Effector memory CD4-positive, alpha-beta T cell (primary cell): ENCODE measurements around the gene SH3BP2.

Source experiments
- DNase-seq, 3 donors: peaks; one replicate each; pipeline ENCODE4 v3.0.0-alpha.2; 2020
- H3K27ac ChIP-seq: 2 replicates; pipeline ENCODE4 v1.7.0; 2013; ENCODE audit warnings: mild to moderate bottlenecking, low read length, moderate library complexity; ENCODE audit not compliant: insufficient read depth, poor library complexity, severe bottlenecking
- H3K27me3 ChIP-seq: replicated peaks from 2 replicates; pipeline ENCODE4 v1.7.0; 2013; ENCODE audit warnings: mild to moderate bottlenecking, low read length; ENCODE audit not compliant: insufficient read depth, control insufficient read depth, poor library complexity, severe bottlenecking
- H3K36me3 ChIP-seq: 2 replicates; pipeline ENCODE4 v1.7.0; 2013; ENCODE audit warnings: mild to moderate bottlenecking, low read length, moderate library complexity; ENCODE audit not compliant: control insufficient read depth, insufficient read depth
- H3K4me1 ChIP-seq: 2 replicates; pipeline ENCODE4 v1.7.0; 2013; ENCODE audit warnings: low read length, mild to moderate bottlenecking; ENCODE audit not compliant: control insufficient read depth, insufficient read depth, poor library complexity, severe bottlenecking
- H3K4me3 ChIP-seq: 2 replicates; pipeline ENCODE4 v1.7.0; 2013; ENCODE audit warnings: low read length, low read depth, mild to moderate bottlenecking; ENCODE audit not compliant: insufficient read depth, poor library complexity, severe bottlenecking
- H3K9me3 ChIP-seq: 2 replicates; pipeline ENCODE4 v1.7.0; 2013; ENCODE audit warnings: mild to moderate bottlenecking, low read length, moderate library complexity; ENCODE audit not compliant: control insufficient read depth

SH3BP2 gene

DNA sequence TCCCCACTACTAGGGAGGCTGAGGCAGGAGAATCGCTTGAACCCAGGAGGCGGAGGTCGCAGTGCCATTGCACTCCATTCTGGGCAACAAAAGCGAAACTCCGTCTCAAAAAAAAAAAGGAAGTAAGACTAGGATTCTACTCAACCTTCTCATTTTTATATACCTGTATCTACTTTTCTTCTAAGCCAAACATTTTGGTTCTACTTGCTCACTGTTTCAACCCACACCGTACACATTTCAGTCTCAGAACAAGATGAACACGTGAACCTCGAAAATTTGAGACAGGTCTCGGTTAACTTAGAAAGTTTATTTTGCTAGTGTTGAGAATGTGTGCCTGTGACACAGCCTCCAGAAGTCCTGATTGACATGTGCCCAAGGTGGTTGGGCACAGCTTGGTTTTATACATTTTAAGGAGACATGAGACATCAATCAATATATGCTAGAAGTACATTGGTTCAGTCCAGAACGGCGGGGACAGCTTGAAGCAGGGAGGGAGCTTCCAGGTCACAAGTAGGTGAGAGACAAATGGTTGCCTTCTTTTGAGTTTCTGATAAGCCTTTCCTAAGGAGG is 54.5 kb downstream of the SH3BP2 start:
- Histone ChIP-seq H3K9me3 (no peaks in the 10 kb centered on the region), H3K27ac (no peak overlapping the region), H3K4me3 (no peak overlapping the region), H3K27me3 (no peaks in the 10 kb centered on the region), H3K36me3 (no peaks in the 10 kb centered on the region), H3K4me1 (peaks cover 24% of the 10 kb centered on the region)
- no peak for DNase-seq

DNA sequence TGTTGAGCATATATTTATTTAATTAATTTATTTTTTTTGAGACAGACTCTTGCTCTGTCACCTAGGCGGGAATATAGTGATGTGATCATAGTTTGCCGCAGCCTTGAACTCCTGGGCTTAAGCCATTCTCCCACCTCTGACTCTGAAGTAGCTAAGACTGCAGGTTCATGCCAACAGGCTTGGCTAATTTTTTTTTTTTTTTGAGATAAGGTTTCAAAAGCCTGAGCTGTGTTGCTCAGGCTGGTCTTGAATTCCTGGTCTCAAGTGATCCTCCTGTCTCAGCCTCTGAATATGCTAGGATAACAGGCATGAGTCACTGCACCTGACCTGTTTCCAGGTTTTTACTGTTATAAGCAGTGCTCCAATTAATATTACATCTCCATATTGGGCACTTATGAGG is 55.6 kb downstream of the SH3BP2 start:
- H3K27ac ChIP-seq, result no peak overlapping the region
- H3K4me1 ChIP-seq, result peaks cover 27% of the 10 kb centered on the region
- no peak overlapping the region for H3K4me3 ChIP-seq
- no peak for DNase-seq
- no peaks in the 10 kb centered on the region for H3K27me3 ChIP-seq
- H3K36me3 ChIP-seq, result no peaks in the 10 kb centered on the region
- H3K9me3 ChIP-seq, result no peaks in the 10 kb centered on the region

DNA sequence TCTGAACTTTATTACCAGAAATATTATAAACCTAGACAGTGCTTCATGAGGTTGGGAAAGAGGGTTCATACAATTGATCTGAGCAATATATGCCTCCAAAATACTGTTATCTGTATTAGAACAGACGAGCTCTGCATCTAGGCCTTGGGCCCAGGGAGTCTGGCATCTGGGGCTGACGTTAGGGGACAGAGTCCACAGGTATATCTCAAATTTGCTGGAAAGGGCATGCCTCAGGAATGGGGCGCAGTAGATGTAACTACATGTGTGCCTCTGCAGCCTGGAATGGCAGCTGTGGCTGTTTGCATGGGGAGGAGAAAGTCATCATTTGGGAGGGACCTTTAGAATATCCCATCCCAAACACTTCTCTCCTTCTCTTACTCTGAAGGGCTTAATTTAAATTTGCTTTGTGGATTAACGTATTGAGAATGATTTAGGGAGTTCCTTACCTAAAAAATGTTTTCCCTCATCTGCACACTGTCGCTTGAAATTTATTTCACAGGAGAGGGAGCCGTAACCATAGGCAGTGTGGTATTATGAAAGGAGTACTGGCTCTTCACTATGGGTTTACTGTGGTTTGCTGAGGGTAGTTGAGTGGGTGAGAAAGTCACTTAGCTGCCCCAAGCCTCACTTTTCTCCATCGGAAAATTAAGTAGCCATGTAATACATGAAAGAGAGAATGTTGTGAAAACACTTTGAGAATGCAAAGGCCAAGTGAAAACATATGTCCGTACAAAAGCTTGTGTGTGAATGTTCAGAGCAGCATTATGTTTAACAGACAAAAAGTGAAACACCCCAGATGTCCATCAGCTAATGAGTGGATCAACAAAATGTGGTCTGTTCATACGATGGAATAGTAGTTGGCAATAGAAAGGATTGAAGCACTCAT is 56.6 kb downstream of the SH3BP2 start:
- no peaks in the 10 kb centered on the region for H3K9me3 ChIP-seq
- peaks cover 27% of the 10 kb centered on the region for H3K4me1 ChIP-seq
- no peak for DNase-seq
- H3K36me3 ChIP-seq, result peaks cover 3% of the 10 kb centered on the region
- H3K27me3 ChIP-seq, result no peaks in the 10 kb centered on the region
- H3K27ac ChIP-seq, result no peak overlapping the region
- no peak overlapping the region for H3K4me3 ChIP-seq

DNA sequence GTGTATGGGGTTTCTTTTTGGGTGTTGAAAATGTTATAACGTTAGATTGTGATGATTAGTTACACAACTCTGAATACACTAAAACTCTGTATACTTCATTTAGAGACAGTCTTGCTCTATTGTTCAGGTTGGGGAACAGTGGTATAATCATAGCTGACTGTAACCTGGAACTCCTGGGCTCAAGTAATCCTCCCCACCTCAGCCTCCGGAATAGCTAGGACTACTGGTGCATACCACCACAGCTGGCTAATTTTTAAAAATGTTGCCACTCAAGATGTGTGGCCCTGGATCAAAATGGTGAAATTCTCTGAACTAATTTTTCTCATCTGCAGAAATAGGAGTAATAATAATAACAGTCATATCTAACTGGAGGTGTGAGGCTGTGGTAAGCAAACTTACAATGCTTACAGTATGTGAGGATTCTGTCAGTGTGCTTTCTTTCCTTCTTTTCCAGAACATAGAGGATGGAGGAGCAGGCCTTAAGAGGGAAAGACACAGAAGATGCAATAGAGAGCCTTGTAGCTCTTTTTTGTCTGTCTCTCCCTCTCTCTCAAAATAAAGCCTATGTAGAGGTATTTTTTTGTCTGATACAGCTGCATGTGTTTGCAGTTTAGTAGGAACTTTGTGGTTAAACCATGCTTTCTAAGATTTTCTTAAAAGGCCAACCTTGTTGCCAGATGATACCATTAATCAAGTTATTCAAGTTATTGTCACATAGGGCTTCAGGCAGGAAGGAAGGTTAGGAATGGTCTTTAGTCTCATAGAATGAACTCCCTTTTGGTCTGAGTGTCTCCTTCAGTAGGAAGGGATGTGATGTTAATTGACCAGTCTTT is 58.3 kb downstream of the SH3BP2 start:
- no peak for DNase-seq
- H3K36me3 ChIP-seq, result peaks cover 7% of the 10 kb centered on the region
- H3K27ac ChIP-seq, result peak overlapping the region; percentile 32
- no peaks in the 10 kb centered on the region for H3K9me3 ChIP-seq
- H3K4me1 ChIP-seq, result peaks cover 21% of the 10 kb centered on the region
- H3K4me3 ChIP-seq, result no peak overlapping the region
- no peaks in the 10 kb centered on the region for H3K27me3 ChIP-seq

DNA sequence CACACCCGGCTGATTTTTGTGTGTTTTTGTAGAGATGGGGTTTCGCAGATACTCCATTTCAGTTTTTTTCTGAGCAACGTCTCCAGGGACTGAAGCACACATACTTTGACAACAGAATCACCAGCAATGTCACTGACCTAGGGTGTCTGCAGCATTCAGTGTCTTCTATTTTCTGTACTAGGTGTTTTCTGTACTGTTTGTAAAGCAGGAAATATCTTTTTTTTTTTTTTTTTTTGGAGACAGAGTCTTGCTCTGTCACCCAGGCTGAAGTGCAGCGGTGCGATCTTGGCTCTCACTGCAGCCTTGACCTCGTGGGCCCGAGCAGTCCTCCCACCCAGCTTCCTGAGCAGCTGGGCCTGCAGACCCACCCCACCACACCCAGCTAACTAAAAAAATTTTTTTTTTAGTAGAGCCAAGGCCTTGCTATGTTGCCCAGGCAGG is 59.6 kb downstream of the SH3BP2 start:
- peak overlapping the region; percentile 18 for H3K27ac ChIP-seq
- DNase-seq, result no peak
- peaks cover 7% of the 10 kb centered on the region for H3K36me3 ChIP-seq
- H3K4me3 ChIP-seq, result no peak overlapping the region
- peaks cover 24% of the 10 kb centered on the region for H3K4me1 ChIP-seq
- H3K27me3 ChIP-seq, result no peaks in the 10 kb centered on the region
- H3K9me3 ChIP-seq, result no peaks in the 10 kb centered on the region

DNA sequence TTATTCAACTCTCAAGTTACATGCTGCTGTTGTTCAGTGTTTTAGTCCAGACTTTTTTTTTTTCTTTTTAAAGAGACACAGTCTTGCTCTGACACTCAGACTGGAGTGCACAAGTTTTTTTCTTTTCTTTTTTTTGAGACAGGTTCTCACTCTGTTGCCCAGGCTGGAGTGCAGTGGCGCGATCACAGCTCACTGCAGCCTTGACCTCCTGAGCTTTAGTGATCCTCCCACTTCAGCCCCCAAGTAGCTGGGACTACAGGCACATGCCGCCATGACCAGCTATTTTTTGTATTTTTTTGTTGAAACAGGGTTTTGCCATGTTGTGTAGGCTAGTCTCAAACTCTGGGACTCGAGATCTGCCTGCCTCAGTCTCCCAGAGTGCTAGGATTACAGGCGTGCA is 62.7 kb downstream of the SH3BP2 start:
- Histone ChIP-seq H3K9me3 (no peaks in the 10 kb centered on the region), H3K36me3 (peaks cover 7% of the 10 kb centered on the region), H3K27ac (no peak overlapping the region), H3K4me1 (peaks cover 23% of the 10 kb centered on the region), H3K27me3 (no peaks in the 10 kb centered on the region), H3K4me3 (no peak overlapping the region)
- DNase-seq, result no peak

DNA sequence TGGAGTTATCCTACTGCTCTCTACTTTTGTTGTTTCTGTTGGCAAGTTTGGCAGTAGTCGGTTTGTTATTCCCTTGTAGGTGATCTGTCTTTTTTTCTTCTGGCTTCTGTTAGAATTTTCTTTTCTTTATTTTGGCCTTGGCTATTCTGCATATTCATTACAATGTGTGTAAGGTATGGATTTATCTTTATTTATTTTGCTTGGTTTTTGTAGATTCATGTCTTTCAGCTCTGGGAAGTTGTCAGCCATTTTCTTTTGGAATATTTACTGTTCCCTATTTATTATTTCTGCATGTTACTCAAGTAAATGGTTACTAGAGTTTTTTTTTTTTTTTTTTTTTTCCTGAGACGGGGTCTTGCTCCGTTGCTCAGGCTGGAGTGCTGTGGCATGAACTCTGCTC is 63.4 kb downstream of the SH3BP2 start:
- DNase-seq, result no peak
- H3K27me3 ChIP-seq, result no peaks in the 10 kb centered on the region
- no peaks in the 10 kb centered on the region for H3K9me3 ChIP-seq
- H3K27ac ChIP-seq, result no peak overlapping the region
- H3K36me3 ChIP-seq, result peaks cover 7% of the 10 kb centered on the region
- H3K4me3 ChIP-seq, result no peak overlapping the region
- H3K4me1 ChIP-seq, result peaks cover 19% of the 10 kb centered on the region

DNA sequence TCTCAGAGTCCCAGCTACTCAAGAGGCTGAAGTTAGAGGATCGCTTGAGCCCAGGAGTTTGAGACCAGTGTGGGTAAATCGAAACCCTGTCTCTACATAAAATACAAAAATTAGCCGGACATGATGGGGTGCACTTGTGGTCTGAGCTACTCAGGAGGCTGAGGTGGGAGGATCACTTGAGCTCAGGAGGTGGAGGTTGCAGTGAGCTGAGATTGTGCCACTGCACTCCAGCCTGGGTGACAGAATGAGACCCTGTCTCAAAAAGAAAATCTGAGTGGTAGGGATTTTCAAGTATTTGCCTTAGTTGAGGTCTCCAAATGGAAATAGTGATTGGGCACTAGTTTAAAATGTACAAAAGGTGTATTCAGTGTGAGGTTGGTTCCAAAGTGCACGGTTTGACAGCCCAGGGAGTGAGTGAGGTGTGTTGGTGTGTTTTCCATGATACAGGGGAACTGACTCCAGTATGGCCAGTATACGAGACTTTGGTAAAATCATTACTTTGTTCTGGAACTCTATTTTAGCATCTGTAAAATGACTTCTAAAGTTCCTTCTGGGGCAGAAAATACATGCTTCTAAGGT is 64.6 kb downstream of the SH3BP2 start:
- H3K4me1 ChIP-seq, result peaks cover 14% of the 10 kb centered on the region
- H3K27me3 ChIP-seq, result no peaks in the 10 kb centered on the region

DNA sequence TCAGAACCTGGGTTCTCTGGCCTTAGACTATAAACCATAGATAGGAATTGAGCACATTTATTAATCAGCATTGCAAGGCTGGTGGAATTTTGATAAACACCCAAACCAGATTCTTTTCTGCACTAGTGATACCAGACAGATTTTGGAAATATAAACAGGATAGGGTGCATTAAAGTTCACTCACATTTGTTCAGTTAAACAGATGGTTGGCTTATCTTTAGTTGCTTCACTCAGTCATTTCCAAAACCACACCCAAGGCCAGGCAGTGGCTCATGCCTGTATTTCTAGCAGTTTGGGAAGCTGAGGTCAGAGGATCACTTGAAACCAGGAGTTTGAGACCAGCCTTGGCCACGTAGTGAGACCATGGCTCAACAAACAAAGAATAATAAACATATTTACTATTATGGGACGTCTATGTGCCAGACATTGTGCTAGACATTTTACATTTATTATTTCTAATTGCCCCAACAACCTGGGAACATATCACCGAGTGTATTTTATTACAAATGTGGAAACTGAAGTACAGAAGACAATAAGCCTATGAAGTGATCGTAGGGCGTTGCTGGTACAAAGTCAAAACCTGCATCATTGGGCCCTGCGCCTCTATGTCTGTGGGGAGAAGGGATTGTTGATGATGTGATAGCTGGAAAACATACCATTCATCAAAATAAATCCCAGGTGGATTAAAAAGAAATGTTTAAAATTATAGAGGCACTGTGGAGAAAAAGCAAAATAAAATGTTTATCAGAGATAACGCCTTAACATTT is 65.7 kb downstream of the SH3BP2 start:
- H3K4me3 ChIP-seq, result no peak overlapping the region
- peaks cover 6% of the 10 kb centered on the region for H3K36me3 ChIP-seq
- H3K9me3 ChIP-seq, result no peaks in the 10 kb centered on the region
- H3K4me1 ChIP-seq, result peaks cover 6% of the 10 kb centered on the region
- no peaks in the 10 kb centered on the region for H3K27me3 ChIP-seq
- no peak overlapping the region for H3K27ac ChIP-seq
- no peak for DNase-seq

More for the DNA sequence above, 64.6 kb downstream of the SH3BP2 start:
- Histone ChIP-seq H3K27ac (no peak overlapping the region), H3K36me3 (peaks cover 7% of the 10 kb centered on the region), H3K9me3 (no peaks in the 10 kb centered on the region), H3K4me3 (no peak overlapping the region)
- DNase-seq, result no peak
